Epithelial cell of esophagus (primary cell): ENCODE data around the gene GPT2.
A peak's percentile ranks its signal among the peaks of the same experiment; 100 is the strongest.
"Not testable (repeated sequence)": the region's sequence is repeated elsewhere in the genome, so short reads cannot be mapped to it uniquely, and the experiment has no call there.

Source experiments
- DNase-seq: peaks from one replicate; pipeline ENCODE4 v3.0.0; 2010; ENCODE audit warnings: low read depth
- H3K4me3 ChIP-seq: 2 replicates; pipeline ENCODE4 v1.5.1; 2011; ENCODE audit warnings: mild to moderate bottlenecking, low read length, control low read depth
- CTCF ChIP-seq: IDR thresholded peaks from 2 replicates; pipeline ENCODE4 v1.5.1; 2011; ENCODE audit warnings: low read depth, mild to moderate bottlenecking, low read length, control low read depth, inconsistent platforms; ENCODE audit not compliant: insufficient read depth; ENCODE audit errors: missing control alignments

GPT2 gene

GRCh38 chr16:46937536-46937935 is 53.4 kb downstream of the GPT2 start:
- no peak overlapping the region for H3K4me3 ChIP-seq
- DNase-seq: no peak
- no peak for TF ChIP-seq CTCF

- H3K4me3 ChIP-seq, DNase-seq: not testable (repeated sequence)
Measured at GRCh38 chr16:46944713-46945112, 60.6 kb downstream of the GPT2 start.

GRCh38 chr16:46947900-46948547 is 63.9 kb downstream of the GPT2 start:
- peak; percentile 59 for TF ChIP-seq CTCF
- no peak overlapping the region for H3K4me3 ChIP-seq
- peak; percentile 55 for DNase-seq

DNA sequence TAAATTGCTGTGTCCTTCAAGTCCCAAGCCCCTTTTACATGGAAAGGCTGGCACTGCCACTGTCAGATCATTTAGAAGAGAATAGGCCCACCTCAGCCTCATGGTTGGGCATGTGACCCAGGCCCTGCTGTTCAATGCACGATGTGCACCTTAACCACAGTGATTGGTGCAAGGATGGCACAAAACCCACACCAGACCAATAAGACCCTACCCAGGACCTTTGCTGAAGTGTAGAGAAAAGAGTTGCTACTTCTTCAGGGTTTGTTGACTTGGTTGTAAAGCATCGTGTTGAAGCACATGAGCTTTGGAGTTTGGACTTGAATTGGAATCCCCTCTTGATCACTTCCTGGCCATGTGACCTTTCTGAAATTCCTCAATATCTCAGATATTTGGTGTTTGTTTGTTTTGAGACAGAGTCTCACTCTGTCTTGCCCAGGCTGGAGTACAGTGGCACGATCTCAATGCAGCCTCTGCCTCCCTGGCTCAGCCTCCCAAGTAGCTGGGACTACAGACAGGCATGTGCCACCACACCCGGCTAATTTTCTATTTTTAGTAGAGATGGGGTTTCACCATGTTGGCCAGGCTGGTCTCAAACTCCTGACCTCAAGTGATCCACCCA is 64.5 kb downstream of the GPT2 start:
- no peak for DNase-seq
- no peak for TF ChIP-seq CTCF
- H3K4me3 ChIP-seq: no peak overlapping the region

DNA sequence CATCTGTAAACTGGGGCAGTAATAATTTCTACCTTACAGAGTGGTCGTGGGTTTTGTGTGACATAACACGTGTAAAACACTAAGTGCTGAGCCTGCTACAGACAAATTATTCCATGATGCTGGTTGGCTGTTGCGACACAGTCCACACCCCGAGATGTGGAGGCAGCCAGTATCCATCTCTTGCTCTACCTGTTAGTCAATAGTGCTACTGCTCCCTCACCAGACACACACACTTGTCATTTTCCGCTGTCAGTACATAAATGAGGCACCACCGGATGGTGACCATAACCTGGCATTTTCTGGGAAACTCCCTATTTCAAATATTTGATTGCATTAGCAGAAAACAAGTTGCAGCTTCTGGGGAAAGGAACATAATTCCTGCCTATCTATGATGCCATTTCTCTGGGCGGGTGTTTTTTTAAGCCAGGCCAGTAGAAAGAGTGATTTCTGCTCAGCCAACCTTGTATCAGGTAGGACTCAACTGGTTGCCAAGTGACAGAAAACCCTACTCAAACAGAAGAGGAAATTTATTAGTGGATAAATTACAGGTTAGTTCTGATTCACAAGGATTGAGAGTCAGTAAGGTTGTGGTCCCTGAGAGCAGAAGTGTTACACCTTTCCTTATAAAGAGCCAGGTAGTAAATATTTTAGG is 65.2 kb downstream of the GPT2 start:
- peak; percentile 50 for DNase-seq
- TF ChIP-seq CTCF: no peak
- H3K4me3 ChIP-seq: no peak overlapping the region

GRCh38 chr16:46950009-46950408 is 65.8 kb downstream of the GPT2 start:
- no peak for TF ChIP-seq CTCF
- no peak overlapping the region for H3K4me3 ChIP-seq
- no peak for DNase-seq

DNA sequence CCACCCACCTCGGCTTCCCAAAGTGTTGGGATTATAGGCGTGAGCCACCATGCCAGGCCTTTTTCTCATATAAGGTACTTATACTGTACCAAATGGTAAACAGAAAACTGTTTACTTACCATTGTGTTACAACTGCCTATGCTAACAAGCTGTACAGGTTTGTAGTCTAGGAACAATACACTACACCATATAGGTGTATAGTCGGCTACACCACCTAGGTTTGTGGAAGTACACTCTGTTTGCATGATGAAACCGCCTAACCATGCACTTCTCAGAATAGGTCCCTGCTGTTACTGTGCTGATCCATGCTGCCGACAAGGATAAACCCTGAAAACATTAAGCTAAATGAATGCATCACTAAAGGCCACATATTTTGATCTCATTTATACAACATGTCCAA is 70.4 kb downstream of the GPT2 start:
- DNase-seq: no peak
- no peak for TF ChIP-seq CTCF

More for the DNA sequence above, 70.4 kb downstream of the GPT2 start:
- H3K4me3 ChIP-seq: no peak overlapping the region
